Right atrium auricular region (tissue), 2 donors: ENCODE results near the gene NAP1L1. TPM values are rescaled to one million over a fixed set of nuclear protein-coding genes. Genes with fewer than 3 reads are reported as not detected.
A peak's percentile ranks its signal among the peaks of the same experiment; 100 is the strongest.

Experiments
- DNase-seq: peaks from one replicate; pipeline ENCODE4 v3.0.0-alpha.2; 2019; ENCODE audit warnings: low spot score
- H3K27ac ChIP-seq, 2 donors: fragments of 200-600 bp; sonication (generic); 1 replicate in 1 of 2; 2 replicates in 1 of 2; pipeline ENCODE4 v1.5.1; 2016 to 2019
- H3K27me3 ChIP-seq, 2 donors: fragments of 200-600 bp; sonication (generic); one replicate each; pipeline versions ENCODE4 v1.5.1 to v1.6.0; 2017 to 2019
- H3K36me3 ChIP-seq: fragments of 200-600 bp; sonication (generic); one replicate; pipeline ENCODE4 v1.5.1; 2016
- H3K4me1 ChIP-seq, 2 donors: fragments of 200-600 bp; sonication (generic); one replicate each; pipeline versions ENCODE4 v1.5.1 to v1.6.0; 2017 to 2019
- H3K4me3 ChIP-seq, 2 donors: fragments of 200-600 bp; sonication (generic); 1 replicate in 1 of 2; 2 replicates in 1 of 2; pipeline ENCODE4 v1.5.1; 2017 to 2019; ENCODE audit warnings: mild to moderate bottlenecking in 1 of 2, moderate library complexity in 1 of 2
- H3K9me3 ChIP-seq, 2 donors: fragments of 200-600 bp; sonication (generic); one replicate each; pipeline ENCODE4 v1.5.1; 2019
- CTCF ChIP-seq, 2 donors: fragments of 200-600 bp; sonication (generic); IDR thresholded peaks; one replicate each; pipeline ENCODE4 v1.5.1; 2019; ENCODE audit warnings: antibody characterized with exemption in 2 of 2
- total RNA-seq, 2 donors: library from RNA; depleted of rRNA; stranded (reverse); fragments of >200 nt; gene quantifications; one replicate each; pipeline ENCODE4 v1.1.0, GENCODE V29; 2016

The NAP1L1 gene
- total RNA-seq, 2 donors from 2014 or later, result 255 to 332 TPM

GRCh38 chr12:76024942-76025600, 59.4 kb downstream of the NAP1L1 start:
- no peaks in the 10 kb centered on the region for H3K9me3 ChIP-seq
- H3K4me3 ChIP-seq, result no peak overlapping the region
- no peaks in the 10 kb centered on the region for H3K27me3 ChIP-seq
- no peaks in the 10 kb centered on the region for H3K36me3 ChIP-seq
- H3K4me1 ChIP-seq, result peaks cover 0 to 12% of the 10 kb centered on the region in 2 donors
- TF ChIP-seq CTCF (IDR thresholded peaks at IDR 0.05), result no peak
- DNase-seq, result no peak
- H3K27ac ChIP-seq, result no peak overlapping the region

- no peak for TF ChIP-seq CTCF (IDR thresholded peaks at IDR 0.05)
- Histone ChIP-seq H3K27me3 (no peaks in the 10 kb centered on the region), H3K27ac (no peak overlapping the region), H3K9me3 (no peaks in the 10 kb centered on the region), H3K36me3 (no peaks in the 10 kb centered on the region), H3K4me1 (peaks cover 0 to 9% of the 10 kb centered on the region in 2 donors), H3K4me3 (no peak overlapping the region)
- no peak for DNase-seq
Measured at GRCh38 chr12:76024102-76024781, 60.2 kb downstream of the NAP1L1 start.

- Histone ChIP-seq H3K36me3 (no peaks in the 10 kb centered on the region), H3K27ac (no peak overlapping the region), H3K4me1 (peaks cover 0 to 5% of the 10 kb centered on the region in 2 donors), H3K4me3 (no peak overlapping the region), H3K9me3 (no peaks in the 10 kb centered on the region), H3K27me3 (no peaks in the 10 kb centered on the region)
- no peak for DNase-seq
- TF ChIP-seq CTCF (IDR thresholded peaks at IDR 0.05), result no peak
Measured at GRCh38 chr12:76023069-76023690, 61.3 kb downstream of the NAP1L1 start.

GRCh38 chr12:76022506-76022905, 62.0 kb downstream of the NAP1L1 start:
- Histone ChIP-seq H3K4me1 (peaks cover 0 to 10% of the 10 kb centered on the region in 2 donors), H3K4me3 (no peak overlapping the region), H3K27ac (no peak overlapping the region), H3K36me3 (no peaks in the 10 kb centered on the region), H3K27me3 (no peaks in the 10 kb centered on the region), H3K9me3 (no peaks in the 10 kb centered on the region)
- DNase-seq, result no peak
- TF ChIP-seq CTCF (IDR thresholded peaks at IDR 0.05), result no peak

- no peak for TF ChIP-seq CTCF (IDR thresholded peaks at IDR 0.05)
- Histone ChIP-seq H3K27ac (peak overlapping the region in 1 of 2 donors; percentile 44), H3K27me3 (no peaks in the 10 kb centered on the region), H3K9me3 (no peaks in the 10 kb centered on the region), H3K4me1 (peaks cover 0 to 10% of the 10 kb centered on the region in 2 donors), H3K36me3 (no peaks in the 10 kb centered on the region), H3K4me3 (no peak overlapping the region)
- DNase-seq, result no peak
Measured at GRCh38 chr12:76020731-76021672, 63.5 kb downstream of the NAP1L1 start.
